NCI-H2196 treated with DMSO at 0.1 percent for 48 hours (cell line): ENCODE results near the gene RIN1.
A peak's percentile ranks its signal among the peaks of the same experiment; 100 is the strongest.

ENCODE experiments used
- DNase-seq: peaks from one replicate; lab custom pipeline; 2025; ENCODE audit not compliant: unreplicated experiment; lab: John Stamatoyannopoulos, UW

RIN1 gene

DNA sequence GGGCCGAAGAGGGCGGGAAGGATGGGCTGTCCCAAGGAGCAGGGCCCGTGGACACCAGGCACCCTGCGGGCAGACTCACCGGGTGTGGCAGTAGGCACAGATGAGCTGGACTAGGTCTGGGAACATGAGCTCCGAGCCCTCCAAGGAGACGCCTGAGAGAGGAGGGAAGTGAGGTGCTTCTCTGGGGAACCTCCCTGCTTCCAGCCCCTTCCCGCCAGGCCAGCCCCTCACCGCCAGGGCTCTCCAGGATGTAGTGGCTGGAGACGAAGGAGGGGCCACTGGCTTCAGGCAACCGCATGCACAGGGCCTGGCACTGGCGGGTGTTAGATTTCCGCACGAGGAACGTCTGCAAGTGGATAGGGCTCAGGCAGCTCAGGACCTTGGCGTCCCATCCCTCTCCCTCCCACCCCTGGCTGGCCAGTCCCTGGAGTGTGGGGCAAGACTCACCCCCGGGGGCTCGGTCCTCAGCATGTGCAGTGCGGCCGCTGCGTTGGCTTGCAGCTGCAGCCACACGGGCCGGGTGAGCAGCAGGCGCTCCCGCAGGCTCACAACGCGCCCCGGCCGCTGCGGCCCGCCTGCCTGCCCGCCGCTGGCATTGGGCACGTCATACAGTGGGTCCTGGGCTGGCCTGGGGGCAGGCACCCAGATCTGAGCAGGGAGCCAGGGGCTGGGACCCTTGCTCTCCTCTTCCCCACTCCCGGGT is 552 bp downstream of the RIN1 start:
- no peak for DNase-seq

DNA sequence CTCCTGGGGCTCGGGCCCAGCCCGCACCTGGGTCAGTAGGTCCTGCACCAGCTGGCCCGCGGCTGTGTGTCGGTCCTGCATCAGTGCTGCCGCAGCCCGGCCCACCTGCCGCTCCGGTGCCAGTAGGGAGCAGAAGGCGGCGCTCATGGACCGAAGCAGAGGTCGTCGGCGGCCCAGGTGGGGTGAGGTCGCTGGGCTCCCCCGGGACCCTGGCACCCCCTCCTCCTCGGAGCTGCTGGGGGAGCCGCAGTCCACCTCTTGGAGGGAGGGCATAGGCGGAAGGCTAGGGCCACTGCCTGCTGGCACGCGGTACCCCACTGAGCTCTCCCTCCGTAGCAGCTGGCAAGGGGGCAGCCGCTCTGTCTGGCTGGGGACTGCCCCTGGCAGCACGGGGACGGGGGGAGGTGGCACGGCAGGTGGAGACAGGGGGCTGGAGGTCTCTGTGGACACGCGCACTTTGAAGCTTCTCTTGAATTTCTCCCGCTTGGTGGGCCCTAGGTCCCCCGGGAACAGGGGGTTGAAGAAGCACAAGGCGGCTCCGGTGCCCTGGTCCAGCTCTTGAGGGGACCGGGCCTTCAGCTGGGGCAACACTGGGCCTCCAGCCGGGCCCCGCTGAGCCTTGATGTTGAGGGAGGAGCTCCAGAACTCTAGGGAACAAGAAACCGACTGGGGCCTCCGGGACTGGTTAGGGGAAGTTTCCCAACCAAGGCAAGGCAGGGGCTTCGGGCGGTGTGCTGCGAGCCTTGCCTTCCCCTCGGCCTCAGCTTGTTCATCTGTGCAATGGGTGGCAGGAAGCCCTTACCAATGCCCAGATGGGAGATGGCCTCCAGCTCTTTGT is 1.4 kb downstream of the RIN1 start:
- DNase-seq: no peak

- no peak for DNase-seq
These were observed 2.2 kb downstream of the RIN1 start for GRCh38 chr11:66333896-66334604.

DNA sequence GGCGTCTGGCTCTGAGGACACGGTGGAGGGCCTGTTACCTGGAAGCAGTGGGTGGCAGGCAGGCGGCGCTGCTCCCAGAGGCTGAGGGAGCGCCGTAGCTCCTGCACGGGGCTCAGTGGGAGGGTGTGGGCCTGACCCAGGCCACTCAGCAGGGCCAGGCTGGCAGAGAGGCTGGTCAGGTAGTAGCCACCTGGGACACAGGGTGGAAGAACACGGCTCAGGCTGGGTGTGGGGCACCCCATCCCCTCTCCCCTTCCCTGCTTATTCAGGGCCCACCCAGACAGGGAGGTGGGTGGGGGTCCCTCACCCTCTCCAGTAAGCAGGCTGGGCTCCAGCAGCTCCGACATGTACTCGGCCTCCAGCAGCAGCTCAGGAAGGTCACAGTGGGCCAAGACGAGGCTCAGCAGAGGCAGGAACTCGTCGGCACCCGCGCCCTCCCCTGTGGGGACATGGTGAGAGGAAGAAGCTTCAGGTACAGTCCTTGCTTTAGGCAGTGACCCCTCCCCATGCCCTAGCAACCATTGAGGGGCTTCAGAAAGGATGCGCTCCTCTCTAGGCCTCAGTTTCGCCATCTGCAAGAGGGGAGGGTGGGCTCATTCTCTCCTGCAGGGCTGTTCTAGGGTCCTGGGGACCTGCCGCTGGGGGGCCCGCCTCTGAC is 2.9 kb downstream of the RIN1 start:
- no peak for DNase-seq

GRCh38 chr11:66332371-66333219 is 3.6 kb downstream of the RIN1 start:
- DNase-seq: no peak

DNA sequence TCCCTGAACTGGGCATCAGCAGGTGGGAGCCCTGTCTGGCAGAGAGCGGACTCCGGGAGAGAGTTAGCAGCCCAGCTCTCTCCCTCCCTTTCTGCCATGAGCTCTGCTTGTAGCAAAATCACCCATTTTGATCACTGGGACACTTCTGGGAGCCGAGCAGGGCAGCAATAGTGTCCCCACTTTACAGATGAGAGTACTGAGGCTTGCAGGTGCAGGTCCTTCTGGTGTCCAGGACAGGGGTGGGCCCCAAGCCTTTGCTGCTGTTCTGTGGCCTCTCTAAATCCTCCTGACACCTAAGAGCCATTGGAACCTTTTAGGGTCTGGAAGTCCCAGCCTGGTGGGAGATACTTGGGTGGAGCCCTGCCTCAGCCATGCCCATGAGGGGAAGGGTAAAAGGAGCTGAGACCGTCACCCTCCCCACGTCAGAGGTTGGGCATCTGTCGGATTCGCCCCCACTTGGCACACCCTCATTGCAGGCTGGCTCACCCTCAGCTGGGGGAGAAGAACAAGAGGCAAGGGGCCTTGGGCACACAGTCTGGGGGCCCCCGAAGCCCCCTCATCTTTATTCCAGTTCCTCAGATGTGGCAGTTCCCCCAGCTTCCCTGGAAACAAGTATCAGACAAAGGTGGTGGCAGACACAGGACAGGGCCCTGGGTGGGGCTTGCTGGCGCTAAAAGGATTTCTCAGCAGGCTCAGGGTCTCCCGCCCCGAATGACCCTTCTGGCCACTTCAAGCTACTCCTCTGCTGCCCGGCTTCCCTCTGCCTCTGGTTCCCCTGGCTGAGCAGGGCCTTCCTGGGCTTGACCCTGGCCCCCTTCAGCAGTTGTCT is 4.5 kb downstream of the RIN1 start:
- DNase-seq: no peak

- DNase-seq: no peak
These were observed 5.3 kb downstream of the RIN1 start for GRCh38 chr11:66330931-66331330.

DNA sequence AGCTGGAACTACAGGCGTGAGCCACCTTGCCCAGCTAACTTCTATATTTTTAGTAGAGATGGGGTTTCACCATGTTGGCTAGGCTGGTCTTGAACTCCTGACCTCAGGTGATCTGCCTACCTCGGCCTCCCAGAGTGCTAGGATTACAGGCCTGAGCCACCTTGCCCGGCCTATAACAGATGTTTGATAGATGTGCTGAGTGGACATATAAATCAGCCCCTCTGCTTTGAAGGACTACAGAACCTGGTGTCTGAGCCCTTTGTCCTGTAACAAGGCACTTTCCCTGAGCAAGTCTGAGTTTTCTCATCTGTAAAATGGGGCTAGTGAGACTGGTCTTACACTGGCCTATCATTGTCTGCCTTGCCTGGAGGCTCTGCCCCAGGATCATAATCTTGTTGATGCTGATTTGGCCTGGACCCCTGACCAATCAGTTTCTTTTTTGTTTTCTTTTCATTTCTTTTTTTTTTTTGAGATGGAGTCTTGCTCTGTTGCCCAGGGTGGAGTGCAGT is 7.0 kb downstream of the RIN1 start:
- no peak for DNase-seq

GRCh38 chr11:66328302-66329144 is 7.7 kb downstream of the RIN1 start:
- DNase-seq: peak; percentile 64

DNA sequence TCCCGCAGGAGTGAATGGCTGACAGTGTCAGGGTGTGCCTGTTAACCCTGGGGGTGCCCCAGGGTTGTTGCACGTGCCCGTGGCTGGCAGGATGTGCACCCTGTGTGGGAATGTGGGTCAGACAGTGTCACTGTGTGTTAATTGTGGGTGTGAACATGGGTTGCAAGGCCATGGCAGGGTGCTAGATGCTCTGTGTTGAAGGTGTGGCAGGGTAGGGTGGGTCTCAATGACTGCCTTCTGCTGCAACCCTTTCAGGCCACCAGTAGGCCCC is 8.3 kb downstream of the RIN1 start:
- DNase-seq: no peak

GRCh38 chr11:66327171-66328030 is 8.8 kb downstream of the RIN1 start:
- DNase-seq: no peak

GRCh38 chr11:66326261-66327111 is 9.7 kb downstream of the RIN1 start:
- DNase-seq: no peak

DNA sequence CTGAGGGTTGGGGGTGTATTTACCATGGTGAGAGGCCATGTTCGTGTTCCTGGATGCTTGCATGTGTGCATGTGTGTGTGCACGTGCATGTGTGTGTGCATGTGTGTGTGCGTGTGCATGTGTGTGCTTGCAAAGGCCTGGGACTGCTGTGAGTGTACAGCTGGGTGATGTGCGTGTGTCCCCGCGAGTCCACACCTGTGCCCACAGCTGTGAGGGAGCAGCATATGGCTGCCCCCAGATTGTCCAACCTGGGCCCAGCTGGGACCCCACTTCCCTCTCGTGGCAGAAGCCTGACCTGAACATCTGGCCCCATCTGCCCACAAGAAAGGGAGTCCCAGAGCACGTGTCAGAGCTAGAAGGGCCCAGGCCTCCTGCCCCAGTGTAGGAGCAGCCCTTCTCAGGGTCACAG is 11.0 kb downstream of the RIN1 start:
- DNase-seq: no peak

DNA sequence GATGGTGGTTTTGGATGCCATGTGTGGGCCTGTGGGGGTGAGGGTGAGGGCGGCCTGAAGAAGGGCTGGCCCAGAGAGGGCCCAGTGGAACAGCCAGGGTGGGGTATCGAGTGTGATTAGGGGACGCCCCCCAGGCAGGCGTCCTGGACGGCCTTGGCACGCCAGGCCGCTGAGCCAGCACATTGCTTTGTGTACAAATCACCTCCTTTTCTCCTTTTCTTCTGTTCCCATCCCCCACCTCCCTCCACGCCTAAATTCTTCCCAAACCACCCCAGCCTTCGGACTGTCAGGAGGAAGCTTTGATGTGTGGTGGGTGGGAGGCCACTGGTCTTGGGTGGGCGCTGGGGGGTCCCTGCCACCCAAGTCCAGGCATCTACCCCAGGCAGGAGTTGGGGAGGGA is 11.6 kb downstream of the RIN1 start:
- no peak for DNase-seq

GRCh38 chr11:66323684-66324083 is 12.6 kb downstream of the RIN1 start:
- no peak for DNase-seq

DNA sequence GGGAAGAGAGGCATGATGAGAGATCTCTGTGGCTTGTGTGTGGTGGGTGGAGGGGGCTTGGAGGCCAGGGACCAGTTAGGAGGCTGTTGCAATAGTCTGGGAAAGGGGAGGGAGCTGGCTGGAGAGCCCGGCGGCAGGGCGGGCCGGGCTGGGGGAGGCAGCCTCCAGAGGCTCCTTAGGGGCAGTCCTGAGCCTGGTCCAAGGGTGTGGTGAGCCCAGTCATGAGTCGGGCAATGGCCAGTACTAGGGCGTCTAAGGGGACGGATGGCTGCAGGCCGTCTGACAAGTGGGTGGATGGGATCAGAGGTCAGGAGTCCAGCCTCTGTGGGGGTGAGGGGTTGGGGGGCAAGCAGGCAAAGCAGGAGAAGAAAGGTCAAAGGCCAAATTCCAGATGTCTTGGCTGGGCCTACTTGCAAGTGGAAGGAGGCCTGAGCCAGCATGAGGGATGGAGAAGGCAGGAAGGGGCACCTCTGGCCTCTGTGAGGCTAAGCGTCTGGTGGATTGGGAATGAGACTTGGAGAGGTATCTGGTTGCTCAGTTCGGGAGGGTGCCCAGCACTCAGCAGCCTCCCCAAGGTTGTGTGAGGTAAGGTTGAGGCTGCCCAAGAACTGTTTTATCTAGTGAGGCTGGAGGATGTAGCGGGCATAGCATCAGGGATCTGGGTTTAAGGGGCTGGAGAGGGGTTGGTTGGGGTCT is 13.4 kb downstream of the RIN1 start:
- DNase-seq: no peak
